NOMO-1 treated with DMSO at 0.1 percent for 48 hours (cell line): ENCODE data around the gene TNNI2.
A peak's percentile ranks its signal among the peaks of the same experiment; 100 is the strongest.
"Not testable (repeated sequence)": the region's sequence is repeated elsewhere in the genome, so short reads cannot be mapped to it uniquely, and the experiment has no call there.

ENCODE experiments used
- DNase-seq: peaks from one replicate; lab custom pipeline; 2025; ENCODE audit not compliant: unreplicated experiment; lab: John Stamatoyannopoulos, UW

TNNI2 gene

GRCh38 chr11:1871531-1871930, 32.8 kb downstream of the TNNI2 start:
- DNase-seq = no peak

GRCh38 chr11:1872267-1872985, 33.6 kb downstream of the TNNI2 start:
- no peak for DNase-seq

GRCh38 chr11:1873048-1873812, 34.4 kb downstream of the TNNI2 start:
- no peak for DNase-seq

- DNase-seq = not testable (repeated sequence)
Observed at GRCh38 chr11:1873813-1874150, 35.0 kb downstream of the TNNI2 start.

- DNase-seq = not testable (repeated sequence)
Observed at GRCh38 chr11:1874441-1875092, 35.8 kb downstream of the TNNI2 start.

- DNase-seq = no peak
Observed at GRCh38 chr11:1875093-1875850, 36.5 kb downstream of the TNNI2 start.

GRCh38 chr11:1875851-1876301, 37.1 kb downstream of the TNNI2 start:
- DNase-seq = not testable (repeated sequence)

- no peak for DNase-seq
Observed at GRCh38 chr11:1876361-1877063, 37.7 kb downstream of the TNNI2 start.

GRCh38 chr11:1877211-1878136, 38.7 kb downstream of the TNNI2 start:
- DNase-seq = no peak

GRCh38 chr11:1878137-1879031, 39.6 kb downstream of the TNNI2 start:
- no peak for DNase-seq

GRCh38 chr11:1879342-1879940, 40.7 kb downstream of the TNNI2 start:
- DNase-seq = no peak

GRCh38 chr11:1879941-1880720, 41.4 kb downstream of the TNNI2 start:
- no peak for DNase-seq

GRCh38 chr11:1880746-1881441, 42.1 kb downstream of the TNNI2 start:
- no peak for DNase-seq

- no peak for DNase-seq
Observed at GRCh38 chr11:1881442-1882264, 42.9 kb downstream of the TNNI2 start.

GRCh38 chr11:1882265-1883238, 43.8 kb downstream of the TNNI2 start:
- peak; percentile 41 for DNase-seq
